K562 (cell line): ENCODE data around the gene SLC39A9. TPM values are rescaled to one million over a fixed set of nuclear protein-coding genes. Genes with fewer than 3 reads are reported as not detected.

Experiments used
- ATAC-seq: fragments of 200-7000 bp; cut with Tn5 transposase; 3 replicates; pipeline ENCODE4 v1.9.1; 2020; ENCODE audit warnings: moderate library complexity
- BruUV-seq: library from RNA; stranded (reverse); fragments of 400-500 nt; replicated peaks from 2 replicates; lab custom pipeline; 2021; lab: Mats Ljungman, UMichigan
- CTCF ChIA-PET: fragments of 300-600 bp; formaldehyde crosslinking; extraction: SDS; loops from one replicate; lab custom pipeline; 2021; ENCODE audit warnings: low intra/inter-chr PET ratio; lab: Yijun Ruan, JAX
- POLR2A ChIA-PET: fragments of 300-600, 350-650 bp; sonication (Branson Sonifier 250); formaldehyde crosslinking; extraction: SDS; loops from one replicate; lab custom pipeline; 2021; ENCODE audit warnings: antibody characterized with exemption, inconsistent platforms; lab: Yijun Ruan, JAX
- DNase-seq, 4 experiments: peaks; one replicate each; pipeline versions ENCODE4 v3.0.0 to v3.0.0-alpha.2; 2011 to 2018; ENCODE audit warnings: low spot score in 3 of 4, mixed read lengths in 3 of 4; ENCODE audit errors: extremely low read depth in 1 of 4
- FAIRE-seq: peaks from 2 replicates; lab custom pipeline; 2011; peaks lifted over from hg19 to GRCh38; lab: Jason Lieb, UNC
- H2AFZ ChIP-seq: 2 replicates; pipeline ENCODE4 v1.6.0; 2011; ENCODE audit warnings: low read depth, low read length, control low read depth, inconsistent platforms
- H3K27ac ChIP-seq: fragments of 200-600 bp; 3 replicates; pipeline ENCODE4 v1.8.0; 2011; ENCODE audit warnings: low read depth, mild to moderate bottlenecking, control low read depth, inconsistent platforms, low read length, moderate library complexity, mixed read lengths; ENCODE audit errors: extremely low read depth
- H3K27me3 ChIP-seq, 2 experiments: fragments of 300-600 bp in 1 of 2; 2 replicates in 1 of 2; 3 replicates in 1 of 2; pipeline versions ENCODE4 v1.6.0 to v1.8.0; 2011; ENCODE audit warnings: inconsistent platforms in 2 of 2, low read length in 2 of 2, mild to moderate bottlenecking in 1 of 2, mixed read lengths in 1 of 2, moderate library complexity in 1 of 2; ENCODE audit not compliant: control insufficient read depth in 2 of 2, insufficient read depth in 2 of 2
- H3K36me3 ChIP-seq: fragments of 300-600 bp; 3 replicates; pipeline ENCODE4 v1.8.0; 2011; ENCODE audit warnings: mild to moderate bottlenecking, low read length, inconsistent platforms; ENCODE audit not compliant: control insufficient read depth, insufficient read depth
- H3K4me1 ChIP-seq, 2 experiments: fragments of 200-600 bp in 1 of 2; replicated peaks in 1 of 2; 2 replicates in 1 of 2; 3 replicates in 1 of 2; pipeline versions ENCODE4 v1.5.1 to v1.8.0; 2011; ENCODE audit warnings: inconsistent platforms in 2 of 2, low read length in 2 of 2, mild to moderate bottlenecking in 1 of 2, mixed read lengths in 1 of 2, moderate library complexity in 1 of 2; ENCODE audit not compliant: control insufficient read depth in 2 of 2, insufficient read depth in 2 of 2
- H3K4me2 ChIP-seq: 2 replicates; pipeline ENCODE4 v1.6.1; 2011; ENCODE audit warnings: low read length, control low read depth, inconsistent platforms, mixed read lengths; ENCODE audit not compliant: insufficient read depth
- H3K4me3 ChIP-seq: fragments of 200-600 bp; sonication (generic), shearing (Covaris generic); 2 replicates; pipeline ENCODE4 v1.5.1; 2016; ENCODE audit warnings: control low read depth, inconsistent platforms
- H3K79me2 ChIP-seq: fragments of 200-600 bp; 3 replicates; pipeline ENCODE4 v1.8.0; 2011; ENCODE audit warnings: low read length, inconsistent platforms; ENCODE audit not compliant: control insufficient read depth, insufficient read depth
- H3K9ac ChIP-seq, 2 experiments: 2 replicates each; pipeline versions ENCODE4 v1.6.0 to v1.6.1; 2011; ENCODE audit warnings: low read depth in 2 of 2, low read length in 2 of 2, control low read depth in 1 of 2, inconsistent platforms in 1 of 2, mild to moderate bottlenecking in 1 of 2, mixed read lengths in 1 of 2; ENCODE audit not compliant: insufficient read depth in 1 of 2
- H3K9me1 ChIP-seq: one replicate; pipeline ENCODE4 v1.6.0; 2011; ENCODE audit warnings: inconsistent platforms, mild to moderate bottlenecking, low read length, moderate library complexity; ENCODE audit not compliant: control insufficient read depth, insufficient read depth
- H3K9me3 ChIP-seq: replicated peaks from 2 replicates; pipeline ENCODE4 v1.5.1; 2011; ENCODE audit warnings: low read depth, low read length, inconsistent platforms; ENCODE audit not compliant: control insufficient read depth, insufficient read depth
- H4K20me1 ChIP-seq: replicated peaks from 2 replicates; pipeline ENCODE4 v1.6.1; 2011; ENCODE audit warnings: low read length, inconsistent platforms, mixed read lengths; ENCODE audit not compliant: control insufficient read depth, insufficient read depth
- ADNP ChIP-seq: fragments of 200-800 bp; sonication (Bioruptor generic); IDR thresholded peaks from 2 replicates; pipeline ENCODE4 v1.6.1; 2016; ENCODE audit warnings: missing genetic modification characterization, missing compliant biosample characterization
- CAMTA2 ChIP-seq: fragments of 250-450 bp; sonication (Bioruptor Pico); conservative IDR thresholded peaks from 2 replicates; pipeline ENCODE4 v1.5.1; 2022
- CHD1 ChIP-seq: fragments of 200-600 bp; sonication (generic); IDR thresholded peaks from one replicate; pipeline ENCODE4 v1.6.1; 2012; ENCODE audit warnings: mild to moderate bottlenecking, moderate library complexity, low read length, inconsistent platforms
- HDAC2 ChIP-seq: fragments of 450-650 bp; IDR thresholded peaks from 2 replicates; pipeline ENCODE4 v1.6.1; 2016; ENCODE audit warnings: mild to moderate bottlenecking
- ILK ChIP-seq: fragments of 450-650 bp; IDR thresholded peaks from 2 replicates; pipeline ENCODE4 v1.6.1; 2016; ENCODE audit warnings: missing genetic modification characterization, low read depth, mild to moderate bottlenecking, missing compliant biosample characterization, moderate library complexity, borderline replicate concordance
- IRF2 ChIP-seq: sonication (generic); formaldehyde crosslinking; IDR thresholded peaks from 2 replicates; pipeline ENCODE4 v1.8.1; 2022; ENCODE audit warnings: mild to moderate bottlenecking, missing genetic modification reagents
- PCBP1 ChIP-seq: fragments of 200-400 bp; formaldehyde crosslinking; IDR thresholded peaks from 2 replicates; pipeline ENCODE4 v1.6.1; 2018; ENCODE audit warnings: mild to moderate bottlenecking, low read depth, low read length; ENCODE audit not compliant: poor library complexity, severe bottlenecking
- RBM17 ChIP-seq: fragments of 200-400 bp; formaldehyde crosslinking; IDR thresholded peaks from 2 replicates; pipeline ENCODE4 v1.6.1; 2017; ENCODE audit warnings: low read depth, mild to moderate bottlenecking, low read length, borderline replicate concordance
- SAFB ChIP-seq: fragments of 200-400 bp; formaldehyde crosslinking; IDR thresholded peaks from 2 replicates; pipeline ENCODE4 v1.6.1; 2017; ENCODE audit warnings: low read depth, low read length, borderline replicate concordance
- SNIP1 ChIP-seq: fragments of 450-650 bp; IDR thresholded peaks from 2 replicates; pipeline ENCODE4 v1.7.1; 2017; ENCODE audit warnings: low read depth, mild to moderate bottlenecking
- STAT5A ChIP-seq: IDR thresholded peaks from 2 replicates; pipeline ENCODE4 v1.6.1; 2012; ENCODE audit warnings: low read length, inconsistent platforms, borderline replicate concordance
- TBP ChIP-seq: optimal IDR thresholded peaks from 2 replicates; pipeline ENCODE3; 2011; ENCODE audit warnings: low read depth, low read length, improper control_type of control experiment
- TCF7L2 ChIP-seq: fragments of 150-350 bp; IDR thresholded peaks from 2 replicates; pipeline ENCODE4 v1.6.1; 2016; ENCODE audit warnings: low read depth, mild to moderate bottlenecking, low read length, moderate library complexity
- XRCC3 ChIP-seq: fragments of 450-650 bp; IDR thresholded peaks from 2 replicates; pipeline ENCODE4 v1.6.1; 2017; ENCODE audit warnings: mild to moderate bottlenecking, moderate library complexity
- ZNF140 ChIP-seq: fragments of 250-450 bp; sonication (Bioruptor Pico); IDR thresholded peaks from 2 replicates; pipeline ENCODE4 v1.8.0; 2021; ENCODE audit warnings: moderate library complexity, mild to moderate bottlenecking, inconsistent platforms
- ZNF184 ChIP-seq: sonication (generic); formaldehyde crosslinking; IDR thresholded peaks from 2 replicates; pipeline ENCODE4 v1.5.0; 2020; ENCODE audit warnings: missing genetic modification reagents
- WGBS: fragments of 100-300 bp; shearing (Covaris generic); methylation state at CpG from one replicate; pipeline ENCODE4 v1.1.6; 2016; ENCODE audit warnings: low coverage, mixed read lengths; ENCODE audit not compliant: insufficient coverage; ENCODE audit errors: missing lambda C conversion rate; 5-methylcytosine and 5-hydroxymethylcytosine counted together
- in situ Hi-C: fragments of 300-500 bp; cut with MboI; formaldehyde crosslinking; loops from 4 replicates; pipeline ENCODE4 v1.15.0; 2018; ENCODE audit warnings: inconsistent platforms, mixed read lengths
- intact Hi-C: fragments of 100-400 bp; cut with micrococcal nuclease; formaldehyde crosslinking; loops from 2 replicates; pipeline ENCODE4 v1.14.2; 2022
- polyA plus RNA-seq, 8 experiments: library from polyadenylated mRNA; depleted of rRNA in 4 of 8; stranded (reverse) in 5 of 8; unstranded in 3 of 8; fragments of >200 nt; fragmentation: Nextera tagmentation in 2 of 8; fragmentation: Illumina TruSeq in 1 of 8; extraction: Ambion mirVana in 2 of 8; extraction: Trizol in 1 of 8; gene quantifications; 2 replicates each; pipeline versions ENCODE4 v1.2.1 to v1.2.3, GENCODE V29; 2011 to 2014; ENCODE audit warnings: inconsistent platforms in 1 of 8, missing spikeins in 1 of 8
- total RNA-seq, 7 experiments: library from RNA; depleted of rRNA in 6 of 7; stranded (reverse); fragments of >200 nt in 6 of 7; fragmentation: Illumina TruSeq in 2 of 7; extraction: Trizol in 2 of 7; gene quantifications; 2 replicates each; pipeline versions ENCODE4 v1.2.1 to v1.2.3, GENCODE V29; 2011 to 2021; ENCODE audit warnings: low replicate concordance in 1 of 7
- TF ChIP-seq, protein P1 (sequence below), 2 experiments: fragments of 450-650 bp in 1 of 2; sonication (generic) in 1 of 2; formaldehyde crosslinking; conservative IDR thresholded peaks; 2 replicates each; pipeline versions ENCODE4 v1.4.0 to v1.8.1; 2020 to 2022; ENCODE audit warnings: mild to moderate bottlenecking in 1 of 2, missing genetic modification reagents in 1 of 2

Gene SLC39A9
- total and polyA plus RNA-seq, 9 of the 15 experiments (the other 6 are each of a cell fraction or from before 2014, with no cell fraction given): 18.4 to 66.0 (median 32.5) TPM

DNA sequence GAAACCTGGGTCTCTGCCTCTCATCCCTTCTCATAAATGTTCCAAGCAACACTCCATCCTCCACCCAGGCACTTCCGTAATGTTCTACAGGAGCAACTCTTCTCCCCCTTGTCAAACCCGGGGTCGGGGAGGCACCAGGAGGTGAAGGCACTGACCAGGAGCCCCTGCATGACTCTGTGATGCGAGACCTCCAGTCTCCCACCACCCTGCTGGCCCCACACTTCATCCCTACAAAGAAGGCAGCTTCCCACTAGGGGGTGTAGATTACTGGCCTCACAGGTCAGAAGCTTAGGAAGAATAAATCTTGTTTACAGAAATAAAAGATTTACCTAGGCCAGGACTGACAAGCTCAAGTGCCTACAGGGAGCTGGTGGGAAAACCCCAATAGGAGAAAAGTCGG is 47.6 kb upstream of the SLC39A9 start:
- no peak for FAIRE-seq
- H3K79me2 ChIP-seq: no peaks in the 10 kb centered on the region
- BruUV-seq: no TSS peak
- peaks cover 0 to 73% of the 10 kb centered on the region in 2 experiments; a peak in 3 of 5 replicates for H3K27me3 ChIP-seq
- no peaks in the 10 kb centered on the region for H3K4me1 ChIP-seq
- no peak overlapping the region for H3K4me3 ChIP-seq
- no peaks in the 10 kb centered on the region for H3K36me3 ChIP-seq
- ChIA-PET POLR2A (interaction anchor here (0.6 kb wide), 1 partner anchor 58 kb away, joined by 3 read pairs; no protein-coding TSS in a partner anchor), CTCF (no interaction called here)
- intact Hi-C loops (no loop called here), in situ Hi-C loops (no loop called here)
- H3K9me3 ChIP-seq: no peaks in the 10 kb centered on the region
- no peak for ATAC-seq
- no peak overlapping the region for H3K4me2 ChIP-seq
- H3K27ac ChIP-seq: no peak overlapping the region
- H3K9me1 ChIP-seq: no peaks in the 10 kb centered on the region
- DNase-seq: no peak
- no peak overlapping the region for H2AFZ ChIP-seq
- H3K9ac ChIP-seq: no peak overlapping the region
- WGBS: 0% methylated on average over 5 of the region's 5 CpGs
- TF ChIP-seq PCBP1 (no peak), STAT5A (no peak), XRCC3 (no peak)
- H4K20me1 ChIP-seq: no peaks in the 10 kb centered on the region

DNA sequence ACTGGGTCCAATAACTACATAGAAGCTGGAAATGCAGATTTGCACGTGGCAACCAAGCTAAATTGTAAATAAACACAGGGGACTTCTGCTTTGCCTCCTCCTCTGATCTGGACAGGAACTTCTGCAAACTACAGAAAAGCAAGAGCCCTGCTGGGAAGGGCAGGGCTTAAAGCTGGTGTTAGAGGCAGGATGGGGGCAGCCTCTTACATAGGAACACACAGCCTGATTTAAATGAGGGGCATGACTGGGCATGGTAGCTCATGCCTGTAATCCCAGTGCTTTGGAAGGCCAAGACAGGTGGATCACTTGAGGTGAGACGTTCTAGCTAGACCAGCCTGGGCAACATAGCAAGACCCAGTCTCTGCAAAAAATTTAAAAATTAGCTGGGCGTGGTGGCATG is 47.1 kb upstream of the SLC39A9 start:
- no peak overlapping the region for H2AFZ ChIP-seq
- no peaks in the 10 kb centered on the region for H3K9me3 ChIP-seq
- no peak overlapping the region for H3K27ac ChIP-seq
- ATAC-seq (no peak), DNase-seq (no peak)
- POLR2A ChIA-PET: interaction anchor here (0.6 kb wide), 1 partner anchor 57 kb away, joined by 3 read pairs; no protein-coding TSS in a partner anchor
- no peak overlapping the region for H3K4me3 ChIP-seq
- BruUV-seq: no TSS peak
- no peaks in the 10 kb centered on the region for H4K20me1 ChIP-seq
- no peaks in the 10 kb centered on the region for H3K36me3 ChIP-seq
- peaks cover 0 to 76% of the 10 kb centered on the region in 2 experiments; a peak in 3 of 5 replicates for H3K27me3 ChIP-seq
- no peak overlapping the region for H3K4me2 ChIP-seq
- intact Hi-C loops (no loop called here), in situ Hi-C loops (no loop called here)
- H3K4me1 ChIP-seq: no peaks in the 10 kb centered on the region
- H3K9ac ChIP-seq: no peak overlapping the region
- TF ChIP-seq IRF2 (no peak), TBP (no peak), TCF7L2 (no peak), SAFB (no peak), ZNF140 (CRISPR knock-in tag) (no peak), RBM17 (no peak), ZNF184 (no peak), ILK (no peak), CHD1 (no peak), HDAC2 (no peak), CAMTA2 (CRISPR knock-in tag) (no peak), ADNP (tag) (no peak), SNIP1 (no peak)
- TF ChIP-seq, protein P1, sequence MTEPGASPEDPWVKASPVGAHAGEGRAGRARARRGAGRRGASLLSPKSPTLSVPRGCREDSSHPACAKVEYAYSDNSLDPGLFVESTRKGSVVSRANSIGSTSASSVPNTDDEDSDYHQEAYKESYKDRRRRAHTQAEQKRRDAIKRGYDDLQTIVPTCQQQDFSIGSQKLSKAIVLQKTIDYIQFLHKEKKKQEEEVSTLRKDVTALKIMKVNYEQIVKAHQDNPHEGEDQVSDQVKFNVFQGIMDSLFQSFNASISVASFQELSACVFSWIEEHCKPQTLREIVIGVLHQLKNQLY (CRISPR knock-in tag; conservative IDR thresholded peaks at IDR 0.05): no peak
- TF ChIP-seq, all 486 proteins: peak for 0
- WGBS: 0% methylated on average over 3 of the region's 3 CpGs
- FAIRE-seq: no peak
- CTCF ChIA-PET: no interaction called here
- Histone ChIP-seq H3K9me1 (no peaks in the 10 kb centered on the region), H3K79me2 (no peaks in the 10 kb centered on the region)
